Stomach (tissue), 9 donors: ENCODE results near the gene CTNND2. TPM values are rescaled to one million over a fixed set of nuclear protein-coding genes. Genes with fewer than 3 reads are reported as not detected.

Experiments
- DNase-seq, 2 donors: peaks; one replicate each; pipeline versions ENCODE4 v3.0.0 to v3.0.0-alpha.2; 2013 to 2019
- H3K27ac ChIP-seq, 5 donors: fragments of 200-600 bp in 4 of 5; sonication (generic) in 4 of 5; one replicate each; pipeline ENCODE4 v1.5.1; 2013 to 2019; ENCODE audit warnings: mild to moderate bottlenecking in 1 of 5, moderate library complexity in 1 of 5
- H3K27me3 ChIP-seq, 3 donors: fragments of 200-600 bp; sonication (generic); one replicate each; pipeline ENCODE4 v1.5.1; 2017 to 2019; ENCODE audit warnings: mixed run types in 1 of 3
- H3K36me3 ChIP-seq, 4 donors: fragments of 200-600 bp; sonication (generic); 1 replicate in 3 of 4; 2 replicates in 1 of 4; pipeline ENCODE4 v1.5.1; 2016 to 2019
- H3K4me1 ChIP-seq, 4 donors: fragments of 200-600 bp; sonication (generic); one replicate each; pipeline ENCODE4 v1.5.1; 2016 to 2019
- H3K4me3 ChIP-seq, 4 donors: fragments of 200-600 bp; sonication (generic) in 3 of 4; one replicate each; pipeline ENCODE4 v1.5.1; 2016 to 2019; ENCODE audit warnings: mild to moderate bottlenecking in 1 of 4
- H3K9me3 ChIP-seq, 4 donors: fragments of 200-600 bp; sonication (generic); one replicate each; pipeline ENCODE4 v1.5.1; 2016 to 2019
- CTCF ChIP-seq, 7 experiments: fragments of 450-650 bp in 4 of 7; fragments of 200-600 bp in 3 of 7; sonication (generic) in 3 of 7; IDR thresholded peaks; one replicate each; pipeline ENCODE4 v1.5.1; 2016 to 2019; ENCODE audit warnings: antibody characterized with exemption in 7 of 7, control low read depth in 2 of 7, mild to moderate bottlenecking in 1 of 7
- EP300 ChIP-seq: sonication (generic); formaldehyde crosslinking; IDR thresholded peaks from one replicate; pipeline ENCODE4 v1.6.1; 2017; ENCODE audit warnings: antibody characterized with exemption
- POLR2A ChIP-seq, 4 donors: fragments of 450-650 bp; IDR thresholded peaks; one replicate each; pipeline ENCODE4 v1.6.1; 2016; ENCODE audit warnings: antibody characterized with exemption in 4 of 4, control low read depth in 2 of 4, mild to moderate bottlenecking in 1 of 4, moderate library complexity in 1 of 4
- POLR2AphosphoS5 ChIP-seq, 3 donors: sonication (generic); formaldehyde crosslinking; IDR thresholded peaks; one replicate each; pipeline ENCODE4 v1.6.1; 2016; ENCODE audit warnings: antibody characterized with exemption in 3 of 3
- WGBS, 5 donors: extraction: QIAGEN DNeasy Blood & Tissue Kit in 3 of 5; methylation state at CpG; one replicate each; pipeline versions ENCODE4 v1.1.5 to v1.1.7; 2013 to 2018; 5-methylcytosine and 5-hydroxymethylcytosine counted together
- intact Hi-C: fragments of 100-400 bp; cut with DNase I; formaldehyde crosslinking; loops from one replicate; pipeline ENCODE4 v1.15.1; 2023; ENCODE audit warnings: low total_unique reads
- polyA plus RNA-seq, 3 donors: library from polyadenylated mRNA; stranded (reverse); fragments of 200-250 nt; gene quantifications; one replicate each; pipeline ENCODE4 v1.2.3, GENCODE V29; 2013
- total RNA-seq, 5 donors: library from RNA; depleted of rRNA; stranded (reverse); fragments of >200 nt; gene quantifications; one replicate each; pipeline versions ENCODE4 v1.1.0 to v1.2.3, GENCODE V29; 2014 to 2016
- donor health status: healthy with polysubstance abuse.
- donor health status: Bipolar disorder and iron deficiency.
- donor health status: healthy.

CTNND2 gene
- total and polyA plus RNA-seq, 8 donors = 0.29 to 3.4 (median 2.0) TPM; not detected in 2

- intact Hi-C loops = no loop called here
- no peaks in the 10 kb centered on the region for H3K36me3 ChIP-seq
- H3K27ac ChIP-seq = no peak overlapping the region
- peak in 1 of 2 donors; percentile 53 for DNase-seq
- 49 to 63% (median 54%) methylated on average over 7 of the region's 7 CpGs for WGBS, 5 donors
- H3K27me3 ChIP-seq = no peaks in the 10 kb centered on the region
- no peaks in the 10 kb centered on the region for H3K9me3 ChIP-seq
- no peak overlapping the region for H3K4me3 ChIP-seq
- no peak for TF ChIP-seq POLR2A (IDR thresholded peaks at IDR 0.05)
- TF ChIP-seq CTCF (IDR thresholded peaks at IDR 0.05) = no peak
- no peak for TF ChIP-seq POLR2AphosphoS5 (IDR thresholded peaks at IDR 0.05)
- TF ChIP-seq EP300 = no peak
- no peaks in the 10 kb centered on the region for H3K4me1 ChIP-seq
These were observed 841.8 kb downstream of the CTNND2 start for GRCh38 chr5:11062397-11062796.

- no peaks in the 10 kb centered on the region for H3K36me3 ChIP-seq
- no peaks in the 10 kb centered on the region for H3K4me1 ChIP-seq
- TF ChIP-seq POLR2AphosphoS5 (IDR thresholded peaks at IDR 0.05) (no peak), CTCF (IDR thresholded peaks at IDR 0.05) (no peak), EP300 (no peak), POLR2A (IDR thresholded peaks at IDR 0.05) (no peak)
- H3K27me3 ChIP-seq = no peaks in the 10 kb centered on the region
- intact Hi-C loops = no loop called here
- H3K4me3 ChIP-seq = no peak overlapping the region
- no peak overlapping the region for H3K27ac ChIP-seq
- no peaks in the 10 kb centered on the region for H3K9me3 ChIP-seq
- no peak for DNase-seq
- WGBS, 5 donors = 78 to 91% (median 84%) methylated on average over 2 of the region's 2 CpGs
These were observed 847.7 kb downstream of the CTNND2 start for GRCh38 chr5:11056560-11056959.

GRCh38 chr5:11054014-11054413 is 850.2 kb downstream of the CTNND2 start:
- TF ChIP-seq CTCF (IDR thresholded peaks at IDR 0.05) = no peak
- no peak for TF ChIP-seq POLR2A (IDR thresholded peaks at IDR 0.05)
- no peak for TF ChIP-seq POLR2AphosphoS5 (IDR thresholded peaks at IDR 0.05)
- no peak for TF ChIP-seq EP300
- H3K27ac ChIP-seq = no peak overlapping the region
- no peaks in the 10 kb centered on the region for H3K9me3 ChIP-seq
- intact Hi-C loops = no loop called here
- no peaks in the 10 kb centered on the region for H3K27me3 ChIP-seq
- DNase-seq = no peak
- H3K36me3 ChIP-seq = no peaks in the 10 kb centered on the region
- no peaks in the 10 kb centered on the region for H3K4me1 ChIP-seq
- no peak overlapping the region for H3K4me3 ChIP-seq
- WGBS, 5 donors = 77 to 89% (median 83%) methylated on average over 3 of the region's 3 CpGs

GRCh38 chr5:11052871-11053270 is 851.4 kb downstream of the CTNND2 start:
- intact Hi-C loops = no loop called here
- Histone ChIP-seq H3K4me1 (no peaks in the 10 kb centered on the region), H3K36me3 (no peaks in the 10 kb centered on the region), H3K27ac (no peak overlapping the region), H3K27me3 (no peaks in the 10 kb centered on the region), H3K9me3 (no peaks in the 10 kb centered on the region), H3K4me3 (no peak overlapping the region)
- no peak for DNase-seq
- TF ChIP-seq POLR2AphosphoS5 (IDR thresholded peaks at IDR 0.05) (no peak), CTCF (IDR thresholded peaks at IDR 0.05) (no peak), EP300 (no peak), POLR2A (IDR thresholded peaks at IDR 0.05) (no peak)
